Fibroblast of lung (primary cell): Measurements from ENCODE around the gene CELF2. TPM values are rescaled to one million over a fixed set of nuclear protein-coding genes. Genes with fewer than 3 reads are reported as not detected.
"Not testable (repeated sequence)": the region's sequence is repeated elsewhere in the genome, so short reads cannot be mapped to it uniquely, and the experiment has no call there.

Source experiments
- DNase-seq, 2 donors: peaks; one replicate each; pipeline versions ENCODE4 v3.0.0 to v3.0.0-alpha.2; 2010; ENCODE audit warnings: low read depth in 2 of 2
- H2AFZ ChIP-seq: 2 replicates; pipeline ENCODE4 v1.5.1; 2012; ENCODE audit warnings: low read length, control low read depth, inconsistent platforms
- H3K27ac ChIP-seq: 2 replicates; pipeline ENCODE4 v1.5.1; 2011; ENCODE audit warnings: low read length, control low read depth; ENCODE audit not compliant: insufficient read depth
- H3K27me3 ChIP-seq: 2 replicates; pipeline ENCODE4 v1.5.1; 2011; ENCODE audit warnings: mild to moderate bottlenecking, low read length; ENCODE audit not compliant: control insufficient read depth, insufficient read depth
- H3K36me3 ChIP-seq: 2 replicates; pipeline ENCODE4 v1.5.1; 2011; ENCODE audit warnings: low read length; ENCODE audit not compliant: control insufficient read depth, insufficient read depth
- H3K4me1 ChIP-seq: 2 replicates; pipeline ENCODE4 v1.5.1; 2011; ENCODE audit warnings: low read length; ENCODE audit not compliant: control insufficient read depth, insufficient read depth; ENCODE audit errors: extremely low read depth
- H3K4me2 ChIP-seq: 2 replicates; pipeline ENCODE4 v1.5.1; 2011; ENCODE audit warnings: low read length, control low read depth; ENCODE audit not compliant: insufficient read depth; ENCODE audit errors: extremely low read depth
- H3K4me3 ChIP-seq, 4 experiments: fragments of 200-600 bp in 1 of 4; sonication (generic) in 1 of 4; replicated peaks in 1 of 4; 2 replicates each; pipeline ENCODE4 v1.5.1; 2011 to 2016; ENCODE audit warnings: low read length in 4 of 4, low read depth in 3 of 4, mild to moderate bottlenecking in 3 of 4, control low read depth in 2 of 4, inconsistent platforms in 1 of 4, mixed read lengths in 1 of 4; ENCODE audit not compliant: insufficient read depth in 1 of 4; ENCODE audit errors: control extremely low read depth in 1 of 4
- H3K79me2 ChIP-seq: 2 replicates; pipeline ENCODE4 v1.5.1; 2012; ENCODE audit warnings: mild to moderate bottlenecking, low read length, inconsistent platforms; ENCODE audit not compliant: control insufficient read depth, insufficient read depth
- H3K9ac ChIP-seq: 2 replicates; pipeline ENCODE4 v1.5.1; 2011; ENCODE audit warnings: mild to moderate bottlenecking, low read length, control low read depth; ENCODE audit not compliant: insufficient read depth
- H3K9me3 ChIP-seq: 2 replicates; pipeline ENCODE4 v1.5.1; 2012; ENCODE audit warnings: low read depth, low read length; ENCODE audit not compliant: control insufficient read depth, insufficient read depth
- H4K20me1 ChIP-seq: 2 replicates; pipeline ENCODE4 v1.5.1; 2011; ENCODE audit warnings: low read length; ENCODE audit not compliant: control insufficient read depth, insufficient read depth; ENCODE audit errors: extremely low read depth
- CTCF ChIP-seq, 2 donors: IDR thresholded peaks in 1 of 2; conservative IDR thresholded peaks in 1 of 2; 1 replicate in 1 of 2; 2 replicates in 1 of 2; pipeline ENCODE4 v1.5.1; 2011 to 2012; ENCODE audit warnings: low read length in 2 of 2, control low read depth in 1 of 2, inconsistent platforms in 1 of 2, low read depth in 1 of 2, mild to moderate bottlenecking in 1 of 2
- EZH2 ChIP-seq: IDR thresholded peaks from 2 replicates; pipeline ENCODE4 v1.5.1; 2012; ENCODE audit warnings: low read length, control low read depth, mild to moderate bottlenecking; ENCODE audit errors: missing control alignments
- polyA plus RNA-seq, 2 donors: library from polyadenylated mRNA; depleted of rRNA in 1 of 2; stranded (reverse) in 1 of 2; unstranded in 1 of 2; fragments of >200 nt; gene quantifications; 2 replicates each; pipeline ENCODE4 v1.2.1, GENCODE V29; 2011 to 2012; ENCODE audit warnings: missing spikeins in 1 of 2
- total RNA-seq: library from RNA; depleted of rRNA; stranded (reverse); fragments of >200 nt; gene quantifications from 2 replicates; pipeline ENCODE4 v1.2.1, GENCODE V29; 2014

CELF2 gene
- total and polyA plus RNA-seq, 2 donors (not counting 1 experiment from before 2014, with no cell fraction given) = 16.9 to 25.1 TPM

DNA sequence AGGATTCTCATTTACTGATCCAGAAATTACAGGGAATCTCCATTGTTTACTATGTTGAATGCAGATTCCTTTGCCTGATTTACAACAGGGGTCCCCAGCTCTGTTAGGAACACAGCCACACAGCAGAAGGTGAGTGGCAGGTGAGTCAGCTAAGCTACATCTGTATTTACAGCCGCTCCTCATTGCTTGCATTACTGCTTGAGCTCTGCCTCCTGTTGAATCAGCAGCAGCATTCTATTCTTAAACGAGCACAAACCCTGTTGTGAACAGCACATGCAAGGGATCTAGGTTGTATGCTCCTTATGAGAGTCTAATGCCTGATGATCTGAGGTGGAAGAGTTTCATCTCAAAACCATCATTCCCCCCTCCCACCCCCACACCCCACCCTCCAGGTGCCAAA, 23.3 kb upstream of the CELF2 start:
- H3K9me3 ChIP-seq = no peaks in the 10 kb centered on the region
- H3K27me3 ChIP-seq = no peaks in the 10 kb centered on the region
- H3K79me2 ChIP-seq = no peaks in the 10 kb centered on the region
- no peak overlapping the region for H3K4me3 ChIP-seq
- H3K4me2 ChIP-seq = no peak overlapping the region
- no peak for DNase-seq
- no peak overlapping the region for H3K9ac ChIP-seq
- H3K36me3 ChIP-seq = no peaks in the 10 kb centered on the region
- no peak overlapping the region for H3K27ac ChIP-seq
- no peaks in the 10 kb centered on the region for H3K4me1 ChIP-seq
- H2AFZ ChIP-seq = no peak overlapping the region
- TF ChIP-seq CTCF (conservative IDR thresholded peaks at IDR 0.05 in 1 of 2, IDR thresholded peaks at IDR 0.05 in 1 of 2; ENCODE audit: low read depth in 1 of 2, low read length in 2 of 2) = no peak
- no peak for TF ChIP-seq EZH2
- no peaks in the 10 kb centered on the region for H4K20me1 ChIP-seq

GRCh38 chr10:10995120-10995519, 22.6 kb upstream of the CELF2 start:
- no peaks in the 10 kb centered on the region for H3K9me3 ChIP-seq
- H3K4me3 ChIP-seq = no peak overlapping the region
- H3K4me1 ChIP-seq = no peaks in the 10 kb centered on the region
- H3K27ac ChIP-seq = no peak overlapping the region
- H3K79me2 ChIP-seq = no peaks in the 10 kb centered on the region
- no peak overlapping the region for H2AFZ ChIP-seq
- TF ChIP-seq EZH2 = no peak
- no peaks in the 10 kb centered on the region for H4K20me1 ChIP-seq
- DNase-seq = no peak
- H3K9ac ChIP-seq = no peak overlapping the region
- no peak overlapping the region for H3K4me2 ChIP-seq
- H3K36me3 ChIP-seq = no peaks in the 10 kb centered on the region
- no peaks in the 10 kb centered on the region for H3K27me3 ChIP-seq

- TF ChIP-seq CTCF (conservative IDR thresholded peaks at IDR 0.05 in 1 of 2, IDR thresholded peaks at IDR 0.05 in 1 of 2; ENCODE audit: low read depth in 1 of 2, low read length in 2 of 2) (no peak), EZH2 (no peak)
- H3K27me3 ChIP-seq = no peaks in the 10 kb centered on the region
- H3K27ac ChIP-seq = no peak overlapping the region
- H3K36me3 ChIP-seq = no peaks in the 10 kb centered on the region
- no peak overlapping the region for H3K9ac ChIP-seq
- no peaks in the 10 kb centered on the region for H3K9me3 ChIP-seq
- no peak overlapping the region for H2AFZ ChIP-seq
- no peak overlapping the region for H3K4me2 ChIP-seq
- no peak overlapping the region for H3K4me3 ChIP-seq
- H3K4me1 ChIP-seq = no peaks in the 10 kb centered on the region
- DNase-seq = no peak
- H4K20me1 ChIP-seq = no peaks in the 10 kb centered on the region
- no peaks in the 10 kb centered on the region for H3K79me2 ChIP-seq
These were observed 20.6 kb upstream of the CELF2 start for GRCh38 chr10:10996966-10997620.

- H3K79me2 ChIP-seq, H4K20me1 ChIP-seq, H3K27me3 ChIP-seq, H3K36me3 ChIP-seq, H3K27ac ChIP-seq, H3K4me1 ChIP-seq, H3K4me2 ChIP-seq, DNase-seq, H3K9me3 ChIP-seq, H2AFZ ChIP-seq, H3K9ac ChIP-seq, H3K4me3 ChIP-seq: not testable (repeated sequence)
These were observed 18.2 kb upstream of the CELF2 start for GRCh38 chr10:10999501-10999900.
